ENCODE data around the gene UBE2U.

GRCh38 chr1:64197076-64197475 is 6.3 kb upstream of the UBE2U start:
- TF ChIP-seq CTCF (conservative IDR thresholded peaks at IDR 0.05 in 1 of 2, IDR thresholded peaks at IDR 0.05 in 1 of 2; ENCODE audit: extremely low read depth in 1 of 2, insufficient read depth in 1 of 2, low read depth in 1 of 2, low read length in 2 of 2), result no peak
- no peak for TF ChIP-seq EZH2 (IDR thresholded peaks at IDR 0.05; ENCODE audit: borderline replicate concordance, low read length)

Measured in mammary epithelial cell (primary cell).